HEK293 (cell line): ENCODE data around the gene PCYT1A.

Source experiments
- CTCF ChIP-seq: fragments of 450-650 bp; formaldehyde crosslinking; IDR thresholded peaks from 2 replicates; pipeline ENCODE4 v1.5.1; 2016; ENCODE audit warnings: missing biosample characterization, missing genetic modification characterization
- PBX3 ChIP-seq: sonication (generic); formaldehyde crosslinking; IDR thresholded peaks from 2 replicates; pipeline ENCODE4 v1.8.1; 2022; ENCODE audit warnings: mild to moderate bottlenecking, moderate library complexity, missing genetic modification reagents
- ZBTB26 ChIP-seq: fragments of 450-650 bp; formaldehyde crosslinking; optimal IDR thresholded peaks from 2 replicates; pipeline ENCODE3; 2016; ENCODE audit warnings: missing biosample characterization, mild to moderate bottlenecking, missing genetic modification characterization
- ZEB2 ChIP-seq: fragments of 450-650 bp; formaldehyde crosslinking; IDR thresholded peaks from 2 replicates; pipeline ENCODE4 v1.5.1; 2016; ENCODE audit warnings: missing biosample characterization, missing genetic modification characterization
- ZNF274 ChIP-seq, 2 experiments: fragments of 200-500 bp in 1 of 2; fragments of 450-650 bp in 1 of 2; sonication (Bioruptor generic) in 1 of 2; formaldehyde crosslinking in 1 of 2; IDR thresholded peaks; 2 replicates each; pipeline versions ENCODE4 v1.5.1 to v1.6.1; 2014 to 2016; ENCODE audit warnings: borderline replicate concordance in 1 of 2, inconsistent platforms in 1 of 2, low read length in 1 of 2, missing biosample characterization in 1 of 2, missing genetic modification characterization in 1 of 2
- ZNF311 ChIP-seq: fragments of 450-650 bp; formaldehyde crosslinking; IDR thresholded peaks from 2 replicates; pipeline ENCODE4 v1.5.1; 2017; ENCODE audit warnings: missing biosample characterization, missing genetic modification characterization, borderline replicate concordance
- ZNF548 ChIP-seq: fragments of 450-650 bp; formaldehyde crosslinking; IDR thresholded peaks from 2 replicates; pipeline ENCODE4 v1.5.1; 2016; ENCODE audit warnings: missing biosample characterization, missing genetic modification characterization
- ZNF639 ChIP-seq: fragments of 450-650 bp; formaldehyde crosslinking; IDR thresholded peaks from 2 replicates; pipeline ENCODE4 v1.5.1; 2016; ENCODE audit warnings: missing biosample characterization, missing genetic modification characterization

- TF ChIP-seq CTCF, result no peak
- no peak for TF ChIP-seq ZBTB26
- TF ChIP-seq ZNF311 (tag by site-specific recombination), result no peak
- TF ChIP-seq ZNF274 (IDR thresholded peaks at IDR 0.05; ENCODE audit: low read length), result no peak
- no peak for TF ChIP-seq ZNF274 (tag by site-specific recombination; IDR thresholded peaks at IDR 0.05; ENCODE audit: borderline replicate concordance)
- TF ChIP-seq PBX3 (CRISPR knock-in tag), result no peak
- no peak for TF ChIP-seq ZEB2 (tag by site-specific recombination)
- no peak for TF ChIP-seq ZNF548 (tag by site-specific recombination)
- TF ChIP-seq ZNF639 (tag by site-specific recombination), result no peak
These were observed 89.3 kb downstream of the PCYT1A start for GRCh38 chr3:196198081-196198675.
